Stimulated activated CD4-positive, alpha-beta T cell treated with anti-CD3 and anti-CD28 coated beads, Interleukin-4, amount 100 ng/mL, for 4 hours (primary cell): Measurements from ENCODE around the gene RAB9A.

Experiments used
- DNase-seq, 2 experiments: peaks; one replicate each; pipeline ENCODE4 v3.0.0-alpha.2; 2020

Gene RAB9A

GRCh38 chrX:13752141-13752540 lies 63.2 kb downstream of the RAB9A start:
- DNase-seq, result no peak

DNA sequence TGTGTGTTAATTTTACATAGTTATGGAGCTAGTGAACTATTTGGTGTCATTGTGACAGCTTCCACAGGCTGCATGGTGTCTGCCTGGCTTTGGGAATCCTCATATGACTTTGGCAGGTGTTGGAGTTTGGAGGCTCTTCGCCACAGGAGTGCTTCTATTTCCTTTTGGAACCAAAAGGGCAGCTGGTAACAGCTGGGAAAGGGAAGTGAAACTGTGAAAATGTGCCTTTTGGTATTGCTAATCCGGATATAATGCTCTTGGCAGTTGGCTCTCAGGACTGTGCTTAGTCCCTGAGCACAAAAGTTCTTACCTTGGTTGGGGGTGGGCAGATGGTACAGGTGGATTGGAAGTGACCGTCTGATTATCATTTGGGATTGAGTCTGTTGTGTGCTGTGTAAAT lies 63.7 kb downstream of the RAB9A start:
- no peak for DNase-seq

DNA sequence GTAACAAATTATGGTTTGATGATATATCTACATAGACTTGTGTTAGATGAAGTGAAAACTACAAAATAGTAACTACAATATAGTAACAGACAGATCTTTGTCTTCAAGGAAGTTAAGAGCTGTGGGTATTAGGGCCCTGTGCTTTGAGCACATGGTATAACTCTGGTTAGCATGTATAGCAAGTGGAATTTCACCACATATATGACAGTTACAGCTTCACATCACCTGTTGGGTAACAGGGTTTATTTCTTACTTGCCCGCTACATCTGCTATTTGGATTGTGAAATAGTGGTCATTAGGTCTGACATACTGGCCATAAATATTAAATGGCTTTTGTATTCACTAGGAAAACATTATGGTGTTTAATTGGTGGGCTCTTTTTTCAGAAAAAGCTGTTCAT lies 65.8 kb downstream of the RAB9A start:
- DNase-seq, result no peak

GRCh38 chrX:13755254-13755653 lies 66.3 kb downstream of the RAB9A start:
- no peak for DNase-seq

- DNase-seq, result no peak
These were observed 67.5 kb downstream of the RAB9A start for GRCh38 chrX:13756381-13756780.

DNA sequence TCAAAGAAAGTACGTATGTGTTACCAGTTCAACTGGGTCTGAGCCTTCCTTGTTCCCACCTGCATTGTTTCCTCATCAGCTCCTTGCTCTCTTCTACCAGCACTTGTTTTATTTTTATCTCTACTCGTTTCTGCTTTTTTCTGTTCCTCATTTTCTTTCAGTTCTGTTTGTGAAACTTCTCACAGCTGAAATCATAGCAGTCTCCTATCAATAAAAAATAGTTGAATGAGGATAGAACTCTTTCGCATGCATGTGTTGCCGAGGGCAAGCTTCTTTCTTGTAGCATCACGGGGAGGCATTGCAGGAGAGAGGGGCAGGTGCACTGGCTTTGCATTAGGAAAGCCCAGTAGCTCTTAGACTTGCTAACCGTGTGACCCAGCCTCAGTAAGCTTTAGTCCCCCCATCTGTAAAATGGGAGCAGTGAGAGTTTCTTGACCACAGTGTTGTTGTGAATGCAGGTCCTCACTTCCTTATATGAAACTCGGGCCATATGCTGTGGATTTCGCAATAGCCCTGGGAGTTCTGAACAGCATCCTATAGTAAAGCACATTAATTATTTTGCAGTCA lies 70.3 kb downstream of the RAB9A start:
- no peak for DNase-seq
